GM06990 (cell line): ENCODE measurements around the gene FLVCR1.
A peak's percentile ranks its signal among the peaks of the same experiment; 100 is the strongest.

Experiments used
- DNase-seq: peaks from one replicate; pipeline ENCODE4 v3.0.0-alpha.2; 2011; ENCODE audit not compliant: insufficient read length; ENCODE audit errors: extremely low read depth
- H3K27me3 ChIP-seq: replicated peaks from 2 replicates; pipeline ENCODE4 v1.6.0; 2011; ENCODE audit warnings: low read length; ENCODE audit not compliant: control insufficient read depth, insufficient read depth
- H3K36me3 ChIP-seq: 2 replicates; pipeline ENCODE4 v1.5.1; 2011; ENCODE audit warnings: low read length; ENCODE audit not compliant: control insufficient read depth, insufficient read depth
- H3K4me3 ChIP-seq: replicated peaks from 2 replicates; pipeline ENCODE4 v1.5.1; 2011; ENCODE audit warnings: low read depth, mild to moderate bottlenecking, control low read depth, low read length
- TF ChIP-seq, protein P1 (sequence below): IDR thresholded peaks from 2 replicates; pipeline ENCODE4 v1.5.1; 2011; ENCODE audit warnings: low read length, control low read depth, mild to moderate bottlenecking, inconsistent platforms; ENCODE audit not compliant: insufficient read depth, poor library complexity, severe bottlenecking

Gene FLVCR1

DNA sequence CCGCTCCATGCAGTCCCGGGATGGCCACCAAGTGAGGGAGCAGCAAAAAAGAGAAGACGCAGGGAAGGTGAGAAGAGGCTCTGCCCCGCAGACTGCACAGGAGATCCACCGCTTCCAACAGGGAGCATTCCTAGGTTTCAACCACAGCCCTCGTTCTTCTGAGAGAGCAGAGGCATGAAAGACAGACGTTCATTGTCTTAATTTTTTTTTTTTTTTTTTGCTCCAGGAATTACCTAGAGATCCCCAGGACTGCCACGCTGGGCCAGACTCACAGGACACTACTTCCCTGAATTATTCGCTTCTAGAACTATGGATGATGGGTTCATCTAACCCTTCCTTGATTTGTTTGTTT, 59.0 kb downstream of the FLVCR1 start:
- H3K4me3 ChIP-seq: no peak overlapping the region
- TF ChIP-seq, protein P1, sequence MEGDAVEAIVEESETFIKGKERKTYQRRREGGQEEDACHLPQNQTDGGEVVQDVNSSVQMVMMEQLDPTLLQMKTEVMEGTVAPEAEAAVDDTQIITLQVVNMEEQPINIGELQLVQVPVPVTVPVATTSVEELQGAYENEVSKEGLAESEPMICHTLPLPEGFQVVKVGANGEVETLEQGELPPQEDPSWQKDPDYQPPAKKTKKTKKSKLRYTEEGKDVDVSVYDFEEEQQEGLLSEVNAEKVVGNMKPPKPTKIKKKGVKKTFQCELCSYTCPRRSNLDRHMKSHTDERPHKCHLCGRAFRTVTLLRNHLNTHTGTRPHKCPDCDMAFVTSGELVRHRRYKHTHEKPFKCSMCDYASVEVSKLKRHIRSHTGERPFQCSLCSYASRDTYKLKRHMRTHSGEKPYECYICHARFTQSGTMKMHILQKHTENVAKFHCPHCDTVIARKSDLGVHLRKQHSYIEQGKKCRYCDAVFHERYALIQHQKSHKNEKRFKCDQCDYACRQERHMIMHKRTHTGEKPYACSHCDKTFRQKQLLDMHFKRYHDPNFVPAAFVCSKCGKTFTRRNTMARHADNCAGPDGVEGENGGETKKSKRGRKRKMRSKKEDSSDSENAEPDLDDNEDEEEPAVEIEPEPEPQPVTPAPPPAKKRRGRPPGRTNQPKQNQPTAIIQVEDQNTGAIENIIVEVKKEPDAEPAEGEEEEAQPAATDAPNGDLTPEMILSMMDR: no peak
- H3K36me3 ChIP-seq: no peaks in the 10 kb centered on the region
- H3K27me3 ChIP-seq: no peaks in the 10 kb centered on the region
- no peak for DNase-seq

DNA sequence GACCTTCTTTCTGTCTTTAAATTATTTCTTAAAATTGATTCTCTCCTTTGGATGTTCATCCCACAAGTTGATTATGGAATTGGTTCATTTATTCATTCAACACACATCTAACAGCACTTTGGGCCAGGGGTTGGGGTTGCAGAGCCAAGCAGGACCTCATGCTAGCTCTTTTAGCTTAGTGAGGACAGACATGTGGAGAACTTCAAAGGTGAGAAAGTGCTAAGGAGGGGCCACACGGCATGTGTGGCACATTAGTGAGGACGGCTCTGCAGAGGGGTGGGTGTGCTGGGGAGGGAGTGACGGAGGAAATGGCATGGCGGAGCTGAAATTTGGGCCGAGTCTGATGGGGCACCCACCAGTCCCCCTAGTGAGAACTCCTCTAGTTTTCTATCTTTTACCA, 59.8 kb downstream of the FLVCR1 start:
- Histone ChIP-seq H3K4me3 (no peak overlapping the region), H3K36me3 (no peaks in the 10 kb centered on the region), H3K27me3 (no peaks in the 10 kb centered on the region)
- no peak for DNase-seq
- TF ChIP-seq, protein P1: no peak

DNA sequence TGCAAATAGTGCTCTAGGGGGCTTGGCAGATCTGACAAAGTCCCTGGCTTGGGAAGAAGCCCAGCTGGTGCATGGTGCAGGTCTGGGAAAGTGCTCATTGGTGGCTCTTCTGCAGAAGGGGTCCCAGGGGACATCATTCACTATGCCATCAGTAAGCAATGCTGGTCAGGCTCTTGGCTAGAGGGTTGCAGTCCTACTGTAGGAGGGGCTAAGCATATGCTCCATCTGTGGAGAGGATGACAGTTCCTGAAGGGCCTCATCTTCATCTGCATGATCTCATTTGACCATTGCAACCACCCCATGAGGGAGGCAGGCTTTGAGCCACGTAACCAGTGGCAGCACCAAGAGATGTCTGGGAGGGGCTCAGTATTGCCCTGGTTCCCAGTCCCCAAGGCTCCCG, 60.7 kb downstream of the FLVCR1 start:
- no peaks in the 10 kb centered on the region for H3K36me3 ChIP-seq
- TF ChIP-seq, protein P1: no peak
- no peak for DNase-seq
- no peaks in the 10 kb centered on the region for H3K27me3 ChIP-seq
- no peak overlapping the region for H3K4me3 ChIP-seq

DNA sequence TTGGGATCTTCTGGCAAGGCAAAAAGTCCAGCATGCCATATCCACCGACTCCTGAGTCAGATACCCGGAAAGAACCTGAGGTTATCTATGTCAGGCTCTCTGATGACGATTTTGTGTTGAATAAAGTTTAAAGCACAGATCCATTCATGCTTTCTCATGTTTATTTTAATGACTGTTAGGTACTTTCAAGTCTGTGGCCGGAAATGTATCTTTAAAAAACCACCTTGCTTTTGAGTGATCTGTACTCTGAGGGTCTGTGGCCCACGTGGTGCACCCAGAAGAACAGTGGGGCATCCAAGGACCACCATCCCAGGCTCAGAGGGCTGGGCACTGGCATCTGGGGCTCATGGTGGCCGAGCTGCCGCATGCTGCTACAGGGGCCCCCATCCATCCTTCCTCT, 62.2 kb downstream of the FLVCR1 start:
- H3K27me3 ChIP-seq: no peaks in the 10 kb centered on the region
- no peaks in the 10 kb centered on the region for H3K36me3 ChIP-seq
- no peak for DNase-seq
- H3K4me3 ChIP-seq: no peak overlapping the region
- TF ChIP-seq, protein P1: no peak

DNA sequence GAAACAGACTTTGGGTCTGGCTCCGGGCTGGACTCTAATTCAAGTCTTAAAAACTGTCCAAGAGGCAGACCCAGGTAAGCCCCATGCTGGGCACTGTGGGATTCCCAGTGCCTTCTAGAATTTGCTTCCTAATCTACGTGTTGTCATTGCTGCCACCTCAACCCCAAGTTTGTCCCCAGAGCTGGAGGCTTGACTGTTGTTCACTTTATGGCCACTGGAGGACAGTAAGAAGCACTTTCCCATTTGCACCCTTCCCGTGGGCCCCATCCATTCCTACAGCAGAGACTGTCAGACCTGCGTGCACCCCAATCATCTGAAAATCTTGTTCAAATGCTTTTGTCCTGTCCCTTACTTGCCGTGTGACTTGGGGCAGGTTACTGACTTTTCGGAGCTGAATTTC, 62.8 kb downstream of the FLVCR1 start:
- TF ChIP-seq, protein P1: peak; percentile 67
- H3K36me3 ChIP-seq: no peaks in the 10 kb centered on the region
- DNase-seq: no peak
- H3K27me3 ChIP-seq: no peaks in the 10 kb centered on the region
- H3K4me3 ChIP-seq: no peak overlapping the region

DNA sequence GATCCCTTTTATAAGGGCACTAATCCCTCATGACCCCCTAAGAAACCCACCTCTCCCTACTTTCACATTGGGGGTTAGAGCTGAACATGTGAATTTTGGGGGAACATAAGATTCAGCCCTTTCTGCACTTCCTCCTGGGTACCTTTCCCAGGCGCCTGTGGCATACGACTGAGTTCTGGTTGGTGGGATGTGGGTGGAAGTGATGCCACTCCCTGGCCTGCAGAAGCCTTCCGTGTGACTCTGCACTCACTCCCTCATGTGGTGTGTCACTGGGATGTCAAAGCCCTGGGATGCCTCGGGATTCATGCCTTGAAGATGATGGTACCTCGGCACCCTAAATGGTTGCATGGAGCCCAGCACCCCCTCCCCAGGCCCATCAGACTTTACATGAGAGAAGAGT, 63.9 kb downstream of the FLVCR1 start:
- TF ChIP-seq, protein P1: no peak
- DNase-seq: no peak
- Histone ChIP-seq H3K36me3 (no peaks in the 10 kb centered on the region), H3K4me3 (no peak overlapping the region), H3K27me3 (no peaks in the 10 kb centered on the region)
